ENCODE results near the gene PTGES.
"Not testable (repeated sequence)": the region's sequence is repeated elsewhere in the genome, so short reads cannot be mapped to it uniquely, and the experiment has no call there.

The PTGES gene

GRCh38 chr9:129750013-129750638 lies 2.7 kb downstream of the PTGES start:
- no peak for TF ChIP-seq CTCF (IDR thresholded peaks at IDR 0.05; ENCODE audit: control insufficient read depth, extremely low read depth, insufficient read depth)
- DNase-seq (ENCODE audit: low read depth) = no peak
- no peak overlapping the region for H3K4me3 ChIP-seq (ENCODE audit: low read depth, low read length)

- H3K4me3 ChIP-seq (ENCODE audit: low read depth, low read length) = no peak overlapping the region
- no peak for DNase-seq (ENCODE audit: low read depth)
- TF ChIP-seq CTCF (IDR thresholded peaks at IDR 0.05; ENCODE audit: control insufficient read depth, extremely low read depth, insufficient read depth) = no peak
These were observed 3.3 kb downstream of the PTGES start for GRCh38 chr9:129749575-129749974.

GRCh38 chr9:129749052-129749451 lies 3.8 kb downstream of the PTGES start:
- not testable (repeated sequence) for H3K4me3 ChIP-seq (ENCODE audit: low read depth, low read length); DNase-seq (ENCODE audit: low read depth)

- DNase-seq (ENCODE audit: low read depth) = no peak
- TF ChIP-seq CTCF (IDR thresholded peaks at IDR 0.05; ENCODE audit: control insufficient read depth, extremely low read depth, insufficient read depth) = no peak
- H3K4me3 ChIP-seq (ENCODE audit: low read depth, low read length) = no peak overlapping the region
These were observed 4.6 kb downstream of the PTGES start for GRCh38 chr9:129748249-129748648.

- no peak for TF ChIP-seq CTCF (IDR thresholded peaks at IDR 0.05; ENCODE audit: control insufficient read depth, extremely low read depth, insufficient read depth)
- H3K4me3 ChIP-seq (ENCODE audit: low read depth, low read length) = no peak overlapping the region
- no peak for DNase-seq (ENCODE audit: low read depth)
These were observed 6.6 kb downstream of the PTGES start for GRCh38 chr9:129746092-129746777.

- no peak overlapping the region for H3K4me3 ChIP-seq (ENCODE audit: low read depth, low read length)
- no peak for DNase-seq (ENCODE audit: low read depth)
- TF ChIP-seq CTCF (IDR thresholded peaks at IDR 0.05; ENCODE audit: control insufficient read depth, extremely low read depth, insufficient read depth) = no peak
These were observed 7.6 kb downstream of the PTGES start for GRCh38 chr9:129745200-129745599.

GRCh38 chr9:129740666-129741464 lies 12.0 kb downstream of the PTGES start:
- H3K4me3 ChIP-seq (ENCODE audit: low read depth, low read length) = no peak overlapping the region
- no peak for DNase-seq (ENCODE audit: low read depth)
- TF ChIP-seq CTCF (IDR thresholded peaks at IDR 0.05; ENCODE audit: control insufficient read depth, extremely low read depth, insufficient read depth) = no peak
